ENCODE data around the gene PNCK. TPM values are rescaled to one million over a fixed set of nuclear protein-coding genes. Genes with fewer than 3 reads are reported as not detected.

Gene PNCK
- polyA plus RNA-seq, 3 donors, result not detected

DNA sequence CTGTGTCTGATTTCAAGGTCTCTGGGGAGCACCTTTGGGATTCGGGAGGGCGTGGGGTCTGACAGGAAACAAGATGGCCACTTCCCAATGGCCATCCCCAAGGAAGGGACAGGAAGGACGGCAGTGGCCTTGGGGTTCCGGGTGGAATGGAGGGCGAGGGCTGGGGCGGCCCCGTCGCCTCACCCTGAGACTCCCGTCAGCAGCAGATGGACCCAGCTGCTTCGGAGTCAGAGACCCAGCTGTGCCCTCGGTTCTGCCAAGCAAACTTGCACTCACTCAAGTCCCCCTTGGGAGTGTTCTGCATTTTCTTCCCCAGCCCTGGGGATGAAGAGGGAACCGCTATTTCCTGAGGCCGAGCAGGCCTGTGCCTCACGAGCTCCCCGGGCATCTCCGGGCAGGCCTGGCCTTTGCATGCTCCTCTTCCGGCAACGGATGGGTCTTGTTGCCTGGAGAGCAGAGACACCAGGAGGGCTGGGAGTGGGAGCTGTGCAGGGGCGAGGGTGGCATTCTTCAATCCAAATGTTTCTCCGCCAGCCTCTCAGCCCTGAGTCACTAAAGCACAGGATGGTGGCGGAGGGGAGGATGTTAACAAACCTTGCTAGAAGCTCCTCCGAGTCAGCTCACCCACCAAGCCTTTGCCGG lies 33.4 kb downstream of the PNCK start:
- H3K36me3 Mint-ChIP-seq, result peaks cover 0 to 1% of the 10 kb centered on the region in 2 donors
- TF ChIP-seq, protein P1, sequence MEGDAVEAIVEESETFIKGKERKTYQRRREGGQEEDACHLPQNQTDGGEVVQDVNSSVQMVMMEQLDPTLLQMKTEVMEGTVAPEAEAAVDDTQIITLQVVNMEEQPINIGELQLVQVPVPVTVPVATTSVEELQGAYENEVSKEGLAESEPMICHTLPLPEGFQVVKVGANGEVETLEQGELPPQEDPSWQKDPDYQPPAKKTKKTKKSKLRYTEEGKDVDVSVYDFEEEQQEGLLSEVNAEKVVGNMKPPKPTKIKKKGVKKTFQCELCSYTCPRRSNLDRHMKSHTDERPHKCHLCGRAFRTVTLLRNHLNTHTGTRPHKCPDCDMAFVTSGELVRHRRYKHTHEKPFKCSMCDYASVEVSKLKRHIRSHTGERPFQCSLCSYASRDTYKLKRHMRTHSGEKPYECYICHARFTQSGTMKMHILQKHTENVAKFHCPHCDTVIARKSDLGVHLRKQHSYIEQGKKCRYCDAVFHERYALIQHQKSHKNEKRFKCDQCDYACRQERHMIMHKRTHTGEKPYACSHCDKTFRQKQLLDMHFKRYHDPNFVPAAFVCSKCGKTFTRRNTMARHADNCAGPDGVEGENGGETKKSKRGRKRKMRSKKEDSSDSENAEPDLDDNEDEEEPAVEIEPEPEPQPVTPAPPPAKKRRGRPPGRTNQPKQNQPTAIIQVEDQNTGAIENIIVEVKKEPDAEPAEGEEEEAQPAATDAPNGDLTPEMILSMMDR (IDR thresholded peaks at IDR 0.05), result no peak
- peaks cover 0 to 3% of the 10 kb centered on the region in 2 donors for H3K4me1 ChIP-seq (ENCODE audit: control insufficient read depth in 1 of 2, insufficient read depth in 2 of 2, low read length in 2 of 2)
- intact Hi-C loops (cut with micrococcal nuclease), result no loop called here
- 100% methylated on average over 7 of the region's 23 CpGs for WGBS (ENCODE audit: insufficient coverage)
- H3K27me3 ChIP-seq (ENCODE audit: control insufficient read depth in 2 of 2, insufficient read depth in 2 of 2, low read length in 2 of 2), result peaks cover 2 to 34% of the 10 kb centered on the region in 2 donors
- no peak overlapping the region for H3K9ac ChIP-seq (ENCODE audit: insufficient read depth, low read length, poor library complexity, severe bottlenecking)
- H2AFZ ChIP-seq (ENCODE audit: insufficient read depth, low read depth, low read length, poor library complexity, severe bottlenecking), result no peak overlapping the region
- no peaks in the 10 kb centered on the region for H3K36me3 ChIP-seq (replicated peaks in 1 of 2; ENCODE audit: control insufficient read depth in 1 of 2, insufficient read depth in 2 of 2, low read length in 2 of 2)
- peaks cover 2% of the 10 kb centered on the region for H3K4me1 Mint-ChIP-seq
- H3K27ac Mint-ChIP-seq, result no peak overlapping the region
- no peaks in the 10 kb centered on the region for H3K79me2 ChIP-seq (ENCODE audit: insufficient read depth, low read length)
- no peak overlapping the region for H3K27ac ChIP-seq (ENCODE audit: low read depth in 1 of 2, low read length in 2 of 2)
- peaks cover 32 to 52% (median 52%) of the 10 kb centered on the region in 3 donors for H3K27me3 Mint-ChIP-seq (ENCODE audit: low read depth in 3 of 3)
- no peaks in the 10 kb centered on the region for H4K20me1 ChIP-seq (ENCODE audit: insufficient read depth, low read length)
- no peak overlapping the region for H3K4me3 Mint-ChIP-seq
- H3K9me3 ChIP-seq (replicated peaks in 1 of 2; ENCODE audit: control insufficient read depth in 1 of 2, insufficient read depth in 1 of 2, low read length in 2 of 2), result peaks cover 0 to 12% of the 10 kb centered on the region in 2 donors
- H3K4me2 ChIP-seq (replicated peaks; ENCODE audit: extremely low read depth, low read length, poor library complexity, severe bottlenecking), result no peak overlapping the region
- no peak for DNase-seq
- no peak overlapping the region for H3K4me3 ChIP-seq (replicated peaks in 1 of 3; ENCODE audit: low read depth in 2 of 3, low read length in 3 of 3)
- H3K9me3 Mint-ChIP-seq, result peaks cover 0 to 20% (median 8%) of the 10 kb centered on the region in 7 donors

DNA sequence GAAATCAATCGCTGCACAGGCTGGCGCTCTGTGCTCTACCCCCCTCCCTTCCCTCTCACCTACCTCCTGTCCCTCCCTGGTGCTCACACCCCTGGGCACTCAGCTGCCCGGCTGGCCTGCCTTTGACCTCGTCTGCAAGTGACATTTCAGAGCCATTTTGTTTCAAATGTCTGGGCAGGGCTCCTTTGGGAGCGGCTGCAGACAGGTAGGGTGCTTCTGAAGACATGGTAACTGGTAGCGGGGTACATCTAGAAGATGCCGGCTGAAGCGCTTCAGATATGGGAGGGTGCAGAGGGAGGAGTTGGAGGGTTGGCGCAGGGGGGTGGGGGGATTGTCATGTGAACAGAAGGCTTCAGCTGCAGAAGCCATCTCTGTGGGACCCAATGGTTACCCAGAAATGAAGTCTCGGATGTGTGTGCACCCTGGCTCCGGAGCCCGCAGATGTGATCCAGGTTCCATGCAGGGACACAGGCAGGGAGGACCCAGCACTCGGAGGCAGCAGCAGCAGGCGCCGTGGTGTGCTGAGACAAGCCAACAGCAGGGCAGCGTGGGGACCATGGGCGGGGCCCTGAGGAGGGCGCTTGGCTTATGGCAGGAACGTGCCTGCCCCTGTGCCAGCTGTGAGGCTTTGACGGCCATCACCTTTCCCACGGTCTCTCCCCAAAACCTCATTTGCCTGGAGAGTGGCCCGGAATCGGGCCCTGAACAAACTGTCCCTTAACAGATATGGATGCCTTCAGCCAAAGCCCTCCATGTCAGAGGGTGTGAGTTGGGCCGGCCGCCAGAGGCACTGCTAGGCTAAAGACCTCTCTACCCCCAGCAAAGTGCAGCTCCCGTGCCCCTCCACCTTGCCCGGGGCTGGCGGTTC lies 34.2 kb downstream of the PNCK start:
- peaks cover 2% of the 10 kb centered on the region for H3K4me1 Mint-ChIP-seq

More for the DNA sequence above, 34.2 kb downstream of the PNCK start:
- TF ChIP-seq, protein P1 (IDR thresholded peaks at IDR 0.05), result no peak
- Histone ChIP-seq H3K27me3 (ENCODE audit: control insufficient read depth in 2 of 2, insufficient read depth in 2 of 2, low read length in 2 of 2) (peaks cover 2 to 26% of the 10 kb centered on the region in 2 donors), H2AFZ (ENCODE audit: insufficient read depth, low read depth, low read length, poor library complexity, severe bottlenecking) (no peak overlapping the region), H4K20me1 (ENCODE audit: insufficient read depth, low read length) (no peaks in the 10 kb centered on the region), H3K4me3 (replicated peaks in 1 of 3; ENCODE audit: low read depth in 2 of 3, low read length in 3 of 3) (no peak overlapping the region), H3K4me2 (replicated peaks; ENCODE audit: extremely low read depth, low read length, poor library complexity, severe bottlenecking) (no peak overlapping the region), H3K27ac (ENCODE audit: low read depth in 1 of 2, low read length in 2 of 2) (no peak overlapping the region), H3K36me3 (replicated peaks in 1 of 2; ENCODE audit: control insufficient read depth in 1 of 2, insufficient read depth in 2 of 2, low read length in 2 of 2) (no peaks in the 10 kb centered on the region), H3K4me1 (ENCODE audit: control insufficient read depth in 1 of 2, insufficient read depth in 2 of 2, low read length in 2 of 2) (peaks cover 0 to 3% of the 10 kb centered on the region in 2 donors), H3K9ac (ENCODE audit: insufficient read depth, low read length, poor library complexity, severe bottlenecking) (no peak overlapping the region), H3K9me3 (replicated peaks in 1 of 2; ENCODE audit: control insufficient read depth in 1 of 2, insufficient read depth in 1 of 2, low read length in 2 of 2) (peaks cover 0 to 12% of the 10 kb centered on the region in 2 donors), H3K79me2 (ENCODE audit: insufficient read depth, low read length) (no peaks in the 10 kb centered on the region)
- intact Hi-C loops (cut with micrococcal nuclease), result no loop called here
- Mint-ChIP-seq H3K4me3 (no peak overlapping the region), H3K9me3 (peaks cover 0 to 16% (median 8%) of the 10 kb centered on the region in 7 donors), H3K27ac (no peak overlapping the region), H3K27me3 (ENCODE audit: low read depth in 3 of 3) (peaks cover 26 to 47% (median 45%) of the 10 kb centered on the region in 3 donors), H3K36me3 (peaks cover 0 to 1% of the 10 kb centered on the region in 2 donors)
- DNase-seq, result no peak
- 94% methylated on average over 9 of the region's 28 CpGs for WGBS (ENCODE audit: insufficient coverage)
